Stimulated activated CD4-positive, alpha-beta T cell treated with anti-CD3 and anti-CD28 coated beads, Interleukin-15, amount 100 ng/mL, for 24 hours (primary cell): Measurements from ENCODE around the gene SSBP1.
A peak's percentile ranks its signal among the peaks of the same experiment; 100 is the strongest.

Source experiments
- DNase-seq: peaks from one replicate; pipeline ENCODE4 v3.0.0-alpha.2; 2020

The SSBP1 gene

DNA sequence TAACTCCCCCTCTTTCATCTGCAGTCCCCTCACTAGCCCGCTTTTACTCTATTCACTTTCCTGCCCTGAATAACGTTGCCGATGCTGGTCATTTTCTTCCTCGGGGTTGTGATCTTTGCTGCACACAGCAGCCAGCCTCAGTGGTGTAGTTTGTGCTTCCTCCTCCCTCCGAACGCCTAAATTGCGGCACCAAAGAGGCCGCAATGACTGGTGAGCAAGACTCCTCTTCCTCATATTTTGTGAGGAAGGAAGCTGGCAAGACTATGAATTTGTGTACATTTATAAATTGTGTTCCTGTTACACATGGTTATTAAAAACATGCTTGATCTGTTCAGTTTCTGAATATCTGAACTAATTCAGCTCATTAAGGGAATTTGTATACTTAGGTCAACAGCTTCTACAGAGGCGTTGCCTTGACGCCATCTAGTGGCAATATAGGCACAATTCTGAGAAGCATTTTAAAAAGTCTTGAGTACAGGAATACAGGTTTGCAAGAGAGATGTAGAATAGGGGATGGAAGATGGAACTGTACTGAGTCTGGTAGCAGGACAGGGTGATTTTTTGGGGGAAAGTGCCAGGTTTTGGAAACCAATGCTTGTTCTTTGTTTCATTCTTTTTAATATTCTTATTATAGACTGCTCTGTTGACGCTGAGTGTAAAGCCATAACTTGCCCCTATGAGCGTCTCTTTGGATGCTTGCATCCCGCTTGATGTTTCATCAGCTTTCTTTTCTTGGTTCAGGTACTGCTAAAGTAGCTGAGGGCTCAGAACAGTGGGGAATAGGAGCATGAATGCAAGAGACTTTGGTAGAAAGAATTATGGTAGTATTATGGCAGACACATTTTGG is 47.8 kb downstream of the SSBP1 start:
- peak; percentile 22 for DNase-seq

GRCh38 chr7:141788296-141788695 is 50.1 kb downstream of the SSBP1 start:
- no peak for DNase-seq

DNA sequence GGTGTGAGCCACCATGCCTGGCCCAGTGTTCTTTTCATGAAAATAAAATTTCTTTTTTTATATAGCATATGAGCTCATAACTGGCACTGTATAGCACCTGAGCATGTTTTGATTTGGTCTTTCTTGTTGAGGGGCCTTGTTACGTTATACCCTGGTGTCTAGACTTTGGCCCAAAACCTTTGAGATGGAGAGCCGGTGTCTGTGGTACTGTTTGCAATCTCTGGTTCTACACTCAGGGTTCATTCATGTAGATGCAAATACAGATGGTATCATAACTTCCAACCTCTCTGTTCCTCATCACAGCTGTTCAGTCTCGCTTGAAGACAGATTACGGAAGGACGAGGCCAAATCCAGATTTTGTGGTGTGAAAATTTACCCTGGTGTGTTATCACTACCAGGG is 51.8 kb downstream of the SSBP1 start, which contains the start of gene TAS2R5:
Gene TAS2R5, plus strand, starts transcription at position 301 of the 400 bp plus-strand sequence. CDS start 145 bp downstream, outside the sequence.
- no peak for DNase-seq

GRCh38 chr7:141792526-141792925 is 54.4 kb downstream of the SSBP1 start:
- no peak for DNase-seq
